ENCODE measurements around the gene C5orf63. TPM values are rescaled to one million over a fixed set of nuclear protein-coding genes. Genes with fewer than 3 reads are reported as not detected.

C5orf63 gene
- total RNA-seq, 1 experiment from 2014 or later = 8.4 TPM

DNA sequence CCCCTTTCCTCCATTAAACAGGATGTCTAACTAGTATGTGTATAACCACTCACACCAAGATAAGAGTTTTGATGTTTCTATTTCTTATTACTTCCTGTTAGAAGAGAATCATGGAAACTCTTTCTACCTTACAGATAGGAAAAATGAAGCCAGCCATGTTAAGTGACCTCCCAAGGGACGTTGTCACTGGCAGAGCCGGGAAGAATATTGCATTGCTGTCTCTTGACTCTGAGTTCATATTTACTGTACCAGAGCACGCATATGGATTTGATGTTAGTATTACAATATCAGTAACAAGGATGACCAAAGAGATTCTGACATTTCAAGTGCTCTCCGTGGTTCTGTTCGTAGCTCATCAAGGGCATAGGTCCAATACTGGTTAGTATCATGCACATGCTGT, 12.5 kb upstream of the C5orf63 start:
- Histone ChIP-seq H3K4me1 (no peaks in the 10 kb centered on the region), H3K27me3 (no peaks in the 10 kb centered on the region), H3K4me3 (no peak overlapping the region), H3K9me3 (replicated peaks) (peaks cover 3% of the 10 kb centered on the region; the same call in 1 of the 2 replicates), H3K27ac (no peak overlapping the region), H3K36me3 (no peaks in the 10 kb centered on the region)
- DNase-seq = no peak

- H3K4me3 ChIP-seq = no peak overlapping the region
- no peak for DNase-seq
- H3K4me1 ChIP-seq = no peaks in the 10 kb centered on the region
- no peak overlapping the region for H3K27ac ChIP-seq
- H3K27me3 ChIP-seq = no peaks in the 10 kb centered on the region
- H3K9me3 ChIP-seq (replicated peaks) = peaks cover 3% of the 10 kb centered on the region; the same call in 1 of the 2 replicates
- H3K36me3 ChIP-seq = no peaks in the 10 kb centered on the region
These were observed 12.1 kb upstream of the C5orf63 start for GRCh38 chr5:127085371-127085770.

- no peak overlapping the region for H3K27ac ChIP-seq
- no peaks in the 10 kb centered on the region for H3K4me1 ChIP-seq
- H3K4me3 ChIP-seq = no peak overlapping the region
- no peaks in the 10 kb centered on the region for H3K27me3 ChIP-seq
- H3K36me3 ChIP-seq = no peaks in the 10 kb centered on the region
- peaks cover 3% of the 10 kb centered on the region; the same call in 1 of the 2 replicates for H3K9me3 ChIP-seq (replicated peaks)
- DNase-seq = no peak
These were observed 11.4 kb upstream of the C5orf63 start for GRCh38 chr5:127084656-127085055.

DNA sequence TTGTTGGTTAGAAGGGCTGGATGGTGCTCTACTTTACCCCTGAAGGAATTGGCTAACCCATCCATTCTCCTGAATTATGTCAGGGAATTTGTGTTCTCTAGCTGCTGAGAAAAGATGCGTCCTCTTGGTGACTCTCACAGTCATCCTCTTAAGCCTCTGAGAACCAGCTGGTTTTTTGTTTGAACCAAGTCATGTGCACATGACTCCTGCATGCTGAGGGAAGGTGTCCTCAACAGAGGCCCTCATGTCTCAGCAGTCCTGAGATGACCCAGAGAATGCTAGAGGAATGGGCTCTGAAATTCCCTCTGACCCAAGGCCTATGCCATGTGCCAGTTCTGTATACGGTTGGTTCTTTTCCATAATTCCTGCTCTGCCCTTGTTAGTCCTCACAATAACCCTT, 10.4 kb upstream of the C5orf63 start:
- H3K27me3 ChIP-seq = no peaks in the 10 kb centered on the region
- no peaks in the 10 kb centered on the region for H3K36me3 ChIP-seq
- H3K4me1 ChIP-seq = no peaks in the 10 kb centered on the region
- no peak overlapping the region for H3K27ac ChIP-seq
- peaks cover 3% of the 10 kb centered on the region; the same call in 1 of the 2 replicates for H3K9me3 ChIP-seq (replicated peaks)
- H3K4me3 ChIP-seq = no peak overlapping the region
- no peak for DNase-seq

- Histone ChIP-seq H3K4me3 (no peak overlapping the region), H3K9me3 (replicated peaks) (peaks cover 3% of the 10 kb centered on the region; the same call in 1 of the 2 replicates), H3K4me1 (peaks cover 9% of the 10 kb centered on the region), H3K36me3 (no peaks in the 10 kb centered on the region), H3K27me3 (no peaks in the 10 kb centered on the region), H3K27ac (no peak overlapping the region)
- DNase-seq = peak in 1 of 2 experiments; percentile 13
These were observed 6.7 kb upstream of the C5orf63 start for GRCh38 chr5:127079994-127080491.

GRCh38 chr5:127077366-127077765, 4.1 kb upstream of the C5orf63 start:
- H3K27me3 ChIP-seq = no peaks in the 10 kb centered on the region
- peaks cover 9% of the 10 kb centered on the region for H3K4me1 ChIP-seq
- H3K27ac ChIP-seq = no peak overlapping the region
- no peak overlapping the region for H3K4me3 ChIP-seq
- peaks cover 3% of the 10 kb centered on the region; the same call in 1 of the 2 replicates for H3K9me3 ChIP-seq (replicated peaks)
- DNase-seq = no peak
- H3K36me3 ChIP-seq = no peaks in the 10 kb centered on the region

DNA sequence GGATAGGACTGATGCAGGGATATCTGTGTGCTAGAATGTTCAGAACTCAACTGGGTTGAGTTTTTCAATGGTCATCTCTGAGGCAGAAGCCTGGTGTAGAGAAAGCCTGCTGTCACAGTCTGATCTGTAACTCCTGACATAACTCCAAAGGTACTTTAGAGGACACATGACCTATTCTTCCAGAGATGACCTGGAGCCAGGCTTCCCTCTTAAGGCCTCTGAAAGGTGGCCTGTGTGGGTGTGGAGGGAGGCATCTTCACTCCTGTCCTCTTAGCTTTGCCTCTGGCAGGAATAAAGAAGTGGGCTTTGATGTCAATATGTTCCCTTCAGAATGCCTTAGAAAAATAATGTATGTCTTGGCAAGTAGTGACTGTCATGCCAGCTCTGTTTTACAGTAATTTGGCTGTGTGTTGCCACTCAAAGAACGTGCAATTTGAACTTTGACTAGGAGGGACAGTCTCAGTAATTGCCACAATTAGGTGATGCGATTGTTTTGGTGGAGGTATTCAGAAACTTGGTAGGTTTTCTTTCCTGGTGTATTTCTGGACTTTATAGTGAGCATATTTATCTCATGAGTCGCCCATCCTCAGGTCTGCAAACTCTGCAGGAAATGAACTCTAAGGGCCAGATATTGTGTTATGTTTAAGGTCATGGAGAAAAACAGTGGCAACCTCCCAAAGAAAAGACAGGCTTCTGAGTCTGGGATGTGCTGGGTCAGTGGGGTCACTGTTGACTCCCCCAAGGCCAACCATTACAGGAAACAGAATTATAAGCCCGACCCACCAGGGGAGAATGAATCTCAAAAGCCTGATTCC, 3.2 kb upstream of the C5orf63 start:
- Histone ChIP-seq H3K27me3 (no peaks in the 10 kb centered on the region), H3K4me3 (no peak overlapping the region)
- DNase-seq = no peak

DNA sequence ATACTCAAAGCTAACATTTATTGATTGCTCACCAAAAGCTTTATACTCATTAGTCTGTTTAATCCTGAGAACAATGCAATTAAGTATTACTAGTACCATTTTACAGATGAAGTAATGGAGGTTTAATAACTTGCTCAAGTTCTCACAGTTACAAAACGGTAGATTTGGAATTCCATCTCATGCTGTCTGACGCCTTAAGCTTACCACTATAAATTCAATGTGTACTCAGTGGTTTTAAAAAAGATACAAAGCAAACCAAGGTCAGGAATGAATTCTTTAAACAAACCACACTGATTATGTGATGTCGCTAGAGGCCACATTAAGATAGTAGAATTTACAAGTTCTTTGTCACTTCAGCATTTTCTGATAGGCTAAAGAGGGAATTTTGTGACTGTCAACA, 1.2 kb upstream of the C5orf63 start:
- Histone ChIP-seq H3K27me3 (no peaks in the 10 kb centered on the region), H3K9me3 (replicated peaks) (no peaks in the 10 kb centered on the region), H3K4me3 (no peak overlapping the region), H3K27ac (no peak overlapping the region), H3K36me3 (no peaks in the 10 kb centered on the region), H3K4me1 (peaks cover 9% of the 10 kb centered on the region)
- no peak for DNase-seq

More for the DNA sequence above, 3.2 kb upstream of the C5orf63 start:
- Histone ChIP-seq H3K36me3 (no peaks in the 10 kb centered on the region), H3K27ac (no peak overlapping the region), H3K4me1 (peaks cover 9% of the 10 kb centered on the region), H3K9me3 (replicated peaks) (peaks cover under 1% of the 10 kb centered on the region; the same call in 1 of the 2 replicates)

DNA sequence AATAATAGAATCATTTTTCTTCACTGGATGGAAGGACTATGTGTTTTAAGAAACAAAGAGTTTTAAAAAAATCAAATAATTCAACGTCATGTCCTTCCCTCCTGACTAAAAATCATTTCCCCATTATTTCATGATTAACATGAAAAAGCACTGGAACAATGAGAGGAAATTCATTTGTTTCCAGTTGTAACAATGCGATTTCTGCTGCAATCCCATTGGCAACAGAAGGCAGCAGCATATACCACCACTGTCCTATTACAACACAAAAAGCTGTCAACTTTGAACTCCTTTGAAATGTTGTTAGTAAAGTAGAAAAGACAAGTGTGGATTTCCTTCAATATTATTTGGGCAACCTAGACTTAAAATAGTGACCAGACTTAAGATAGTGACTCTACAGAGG, 3.1 kb downstream of the C5orf63 start:
- no peaks in the 10 kb centered on the region for H3K4me1 ChIP-seq
- H3K27ac ChIP-seq = no peak overlapping the region
- H3K9me3 ChIP-seq (replicated peaks) = no peaks in the 10 kb centered on the region
- H3K36me3 ChIP-seq = no peaks in the 10 kb centered on the region
- no peaks in the 10 kb centered on the region for H3K27me3 ChIP-seq
- DNase-seq = no peak
- no peak overlapping the region for H3K4me3 ChIP-seq

GRCh38 chr5:127068493-127069214, 4.6 kb downstream of the C5orf63 start:
- peak; percentile 31 to 35 for DNase-seq
- H3K9me3 ChIP-seq (replicated peaks) = no peaks in the 10 kb centered on the region
- H3K27me3 ChIP-seq = no peaks in the 10 kb centered on the region
- no peak overlapping the region for H3K4me3 ChIP-seq
- H3K36me3 ChIP-seq = no peaks in the 10 kb centered on the region
- no peaks in the 10 kb centered on the region for H3K4me1 ChIP-seq
- no peak overlapping the region for H3K27ac ChIP-seq

- Histone ChIP-seq H3K27ac (no peak overlapping the region), H3K27me3 (no peaks in the 10 kb centered on the region), H3K4me1 (no peaks in the 10 kb centered on the region), H3K4me3 (no peak overlapping the region), H3K9me3 (replicated peaks) (no peaks in the 10 kb centered on the region), H3K36me3 (no peaks in the 10 kb centered on the region)
- no peak for DNase-seq
These were observed 6.6 kb downstream of the C5orf63 start for GRCh38 chr5:127066721-127067120.

GRCh38 chr5:127064253-127064840, 9.0 kb downstream of the C5orf63 start:
- no peak for DNase-seq
- H3K36me3 ChIP-seq = no peaks in the 10 kb centered on the region
- no peak overlapping the region for H3K27ac ChIP-seq
- no peak overlapping the region for H3K4me3 ChIP-seq
- no peaks in the 10 kb centered on the region for H3K27me3 ChIP-seq
- H3K4me1 ChIP-seq = no peaks in the 10 kb centered on the region
- no peaks in the 10 kb centered on the region for H3K9me3 ChIP-seq (replicated peaks)

DNA sequence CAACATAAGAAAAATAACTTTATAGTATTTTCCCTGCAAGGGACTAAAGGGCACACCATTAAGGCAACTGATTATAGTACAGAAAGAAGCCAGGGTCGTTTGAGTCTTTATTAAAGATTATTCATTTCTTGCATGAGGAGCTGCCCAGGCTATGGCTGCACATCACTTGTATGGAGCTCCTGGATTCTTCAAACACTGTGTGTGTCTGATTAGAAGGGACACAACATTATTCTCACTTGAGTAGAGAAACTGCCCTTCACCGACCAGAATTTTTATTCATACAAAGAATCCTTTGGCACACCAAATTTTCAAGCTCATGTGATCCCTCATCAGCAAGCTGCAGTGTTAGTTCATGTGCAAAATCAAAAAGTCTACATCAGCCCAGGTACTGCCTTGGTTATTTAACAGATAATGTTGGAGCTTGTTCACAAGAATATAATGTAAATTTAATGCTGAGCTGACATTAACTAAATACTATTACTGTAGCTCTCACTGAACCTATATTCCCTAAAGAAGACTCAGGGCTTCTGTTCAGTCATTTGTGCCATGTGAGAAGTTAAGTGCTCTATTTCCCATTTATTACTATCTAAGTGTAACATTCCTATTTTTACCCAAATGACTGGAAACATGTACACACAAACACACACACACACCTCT, 9.9 kb downstream of the C5orf63 start:
- no peak overlapping the region for H3K27ac ChIP-seq
- no peak for DNase-seq
- no peaks in the 10 kb centered on the region for H3K4me1 ChIP-seq
- no peaks in the 10 kb centered on the region for H3K27me3 ChIP-seq
- H3K4me3 ChIP-seq = no peak overlapping the region
- H3K36me3 ChIP-seq = peaks cover 2% of the 10 kb centered on the region; the same call in 1 of the 2 replicates
- peaks cover 1% of the 10 kb centered on the region; the same call in 1 of the 2 replicates for H3K9me3 ChIP-seq (replicated peaks)

- no peak for DNase-seq
These were observed 11.3 kb downstream of the C5orf63 start for GRCh38 chr5:127061956-127062355.

More at GRCh38 chr5:127061956-127062355, 11.3 kb downstream of the C5orf63 start:
- Histone ChIP-seq H3K9me3 (replicated peaks) (peaks cover 6% of the 10 kb centered on the region; the same call in 1 of the 2 replicates), H3K4me1 (no peaks in the 10 kb centered on the region), H3K27me3 (no peaks in the 10 kb centered on the region), H3K36me3 (peaks cover 6% of the 10 kb centered on the region; the same call in 1 of the 2 replicates), H3K27ac (no peak overlapping the region), H3K4me3 (no peak overlapping the region)
